Endothelial cell of umbilical vein (primary cell): Measurements from ENCODE around the gene RNF4. TPM values are rescaled to one million over a fixed set of nuclear protein-coding genes. Genes with fewer than 3 reads are reported as not detected.

ENCODE experiments used
- BruUV-seq: library from RNA; stranded (reverse); fragments of 400-500 nt; replicated peaks from 2 replicates; lab custom pipeline; 2021; lab: Mats Ljungman, UMichigan
- CTCF ChIA-PET: fragments of 300-600, 350-600 bp; sonication (Branson Sonifier 250); formaldehyde crosslinking; loops from one replicate; lab custom pipeline; 2021; ENCODE audit warnings: antibody characterized with exemption, inconsistent platforms; lab: Charles Lee
- POLR2A ChIA-PET: fragments of 300-600, 350-600 bp; sonication (Branson Sonifier 250); formaldehyde crosslinking; loops from one replicate; lab custom pipeline; 2021; ENCODE audit warnings: antibody characterized with exemption, inconsistent platforms; lab: Charles Lee
- DNase-seq: peaks from one replicate; pipeline ENCODE4 v3.0.0-alpha.2; 2011; ENCODE audit warnings: low read depth, low spot score
- FAIRE-seq: peaks from 2 replicates; lab custom pipeline; 2011; peaks lifted over from hg19 to GRCh38; lab: Jason Lieb, UNC
- H2AFZ ChIP-seq: 2 replicates; pipeline ENCODE4 v1.6.0; 2012; ENCODE audit warnings: low read depth, low read length, control low read depth, inconsistent platforms
- H3K27ac ChIP-seq: 2 replicates; pipeline ENCODE4 v1.5.1; 2011; ENCODE audit warnings: low read depth, mild to moderate bottlenecking, control low read depth, low read length, moderate library complexity; ENCODE audit not compliant: insufficient read depth
- H3K27me3 ChIP-seq, 2 experiments: 2 replicates each; pipeline versions ENCODE4 v1.6.0 to v1.6.1; 2011; ENCODE audit warnings: low read length in 2 of 2, mixed read lengths in 1 of 2; ENCODE audit not compliant: control insufficient read depth in 2 of 2, insufficient read depth in 2 of 2
- H3K36me3 ChIP-seq, 2 experiments: 2 replicates in 1 of 2; 3 replicates in 1 of 2; pipeline ENCODE4 v1.5.1; 2011; ENCODE audit warnings: low read length in 2 of 2, mild to moderate bottlenecking in 1 of 2, moderate library complexity in 1 of 2; ENCODE audit not compliant: control insufficient read depth in 2 of 2, insufficient read depth in 2 of 2; ENCODE audit errors: extremely low read depth in 1 of 2
- H3K4me1 ChIP-seq: 3 replicates; pipeline ENCODE4 v1.5.1; 2011; ENCODE audit warnings: mild to moderate bottlenecking, low read length; ENCODE audit not compliant: control insufficient read depth, insufficient read depth; ENCODE audit errors: extremely low read depth
- H3K4me2 ChIP-seq: 2 replicates; pipeline ENCODE4 v1.6.1; 2011; ENCODE audit warnings: low read length, control low read depth, mixed read lengths; ENCODE audit not compliant: insufficient read depth
- H3K4me3 ChIP-seq, 3 experiments: fragments of 200-600 bp in 1 of 3; sonication (generic), shearing (Covaris generic) in 1 of 3; replicated peaks in 1 of 3; 2 replicates each; pipeline ENCODE4 v1.5.1; 2011 to 2016; ENCODE audit warnings: control low read depth in 3 of 3, low read length in 3 of 3, mild to moderate bottlenecking in 2 of 3, inconsistent platforms in 1 of 3, low read depth in 1 of 3, moderate library complexity in 1 of 3; ENCODE audit not compliant: insufficient read depth in 1 of 3
- H3K79me2 ChIP-seq: 2 replicates; pipeline ENCODE4 v1.6.0; 2012; ENCODE audit warnings: low read length, inconsistent platforms; ENCODE audit not compliant: control insufficient read depth, insufficient read depth
- H3K9ac ChIP-seq: replicated peaks from 2 replicates; pipeline ENCODE3; 2011; ENCODE audit warnings: low read length, control low read depth; ENCODE audit not compliant: insufficient read depth; ENCODE audit errors: extremely low read depth
- H3K9me1 ChIP-seq: replicated peaks from 3 replicates; pipeline ENCODE4 v1.6.0; 2011; ENCODE audit warnings: mild to moderate bottlenecking, low read length; ENCODE audit not compliant: control insufficient read depth, insufficient read depth; ENCODE audit errors: extremely low read depth
- H3K9me3 ChIP-seq: replicated peaks from 2 replicates; pipeline ENCODE4 v1.5.1; 2012; ENCODE audit warnings: low read length, inconsistent platforms; ENCODE audit not compliant: control insufficient read depth, insufficient read depth
- H4K20me1 ChIP-seq: replicated peaks from 2 replicates; pipeline ENCODE3; 2011; ENCODE audit warnings: mild to moderate bottlenecking, low read length; ENCODE audit not compliant: control insufficient read depth, insufficient read depth; ENCODE audit errors: extremely low read depth
- EZH2 ChIP-seq: IDR thresholded peaks from 2 replicates; pipeline ENCODE4 v1.6.1; 2012; ENCODE audit warnings: borderline replicate concordance, low read depth, mild to moderate bottlenecking, moderate library complexity, low read length, inconsistent platforms; ENCODE audit not compliant: severe bottlenecking
- FOS ChIP-seq: IDR thresholded peaks from 2 replicates; pipeline ENCODE4 v1.6.1; 2011; ENCODE audit warnings: mild to moderate bottlenecking, low read length, moderate library complexity, borderline replicate concordance; ENCODE audit not compliant: insufficient read depth
- GATA2 ChIP-seq: IDR thresholded peaks from 2 replicates; pipeline ENCODE4 v1.7.0; 2011; ENCODE audit warnings: low read depth, mild to moderate bottlenecking, moderate library complexity, mixed read lengths, low read length; ENCODE audit not compliant: insufficient read length, insufficient read depth
- JUN ChIP-seq: IDR thresholded peaks from 2 replicates; pipeline ENCODE4 v1.6.1; 2011; ENCODE audit warnings: borderline replicate concordance, low read depth; ENCODE audit not compliant: insufficient read length, insufficient read depth
- MYC ChIP-seq: IDR thresholded peaks from one replicate; pipeline ENCODE4 v1.6.1; 2011; ENCODE audit warnings: mild to moderate bottlenecking, low read depth, low read length
- POLR2A ChIP-seq: IDR thresholded peaks from 2 replicates; pipeline ENCODE4 v1.6.1; 2012; ENCODE audit warnings: low read depth, mild to moderate bottlenecking, control low read depth, low read length
- POLR2AphosphoS5 ChIP-seq: IDR thresholded peaks from 2 replicates; pipeline ENCODE4 v1.6.1; 2012; ENCODE audit warnings: low read depth, mild to moderate bottlenecking, control low read depth, low read length, moderate library complexity; ENCODE audit not compliant: insufficient read depth
- dilution Hi-C: fragments of 300-500 bp; cut with MboI; formaldehyde crosslinking; loops from one replicate; pipeline ENCODE4 v1.15.0; 2019; ENCODE audit warnings: low sequenced_read_pairs; ENCODE audit not compliant: extremely low pct_ligation_motif_present
- intact Hi-C: fragments of 100-400 bp; cut with micrococcal nuclease; formaldehyde crosslinking; loops from one replicate; pipeline ENCODE4 v1.10.0; 2022
- polyA plus RNA-seq, 4 experiments: library from polyadenylated mRNA; depleted of rRNA in 3 of 4; stranded (reverse) in 3 of 4; unstranded in 1 of 4; fragments of >200 nt; gene quantifications; 2 replicates each; pipeline versions ENCODE4 v1.2.1 to v1.2.3, GENCODE V29; 2011 to 2012; ENCODE audit warnings: missing spikeins in 1 of 4
- total RNA-seq: library from RNA; stranded (reverse); gene quantifications from 2 replicates; pipeline ENCODE4 v1.2.3, GENCODE V29; 2021
- TF ChIP-seq, protein P1 (sequence below), 2 donors: IDR thresholded peaks; 1 replicate in 1 of 2; 2 replicates in 1 of 2; pipeline ENCODE4 v1.5.1; 2011; ENCODE audit warnings: low read length in 2 of 2, mild to moderate bottlenecking in 2 of 2, moderate library complexity in 2 of 2, control low read depth in 1 of 2, inconsistent platforms in 1 of 2, low read depth in 1 of 2; ENCODE audit not compliant: insufficient read depth in 1 of 2; ENCODE audit errors: extremely low read depth in 1 of 2
- TF ChIP-seq, protein P2 (sequence below): IDR thresholded peaks from 2 replicates; pipeline ENCODE4 v1.6.1; 2011; ENCODE audit not compliant: insufficient read depth, insufficient read length

Gene RNF4
- total and polyA plus RNA-seq, 2 donors (not counting 3 experiments of a cell fraction or from before 2014, with no cell fraction given), result 64.3 to 71.4 TPM

DNA sequence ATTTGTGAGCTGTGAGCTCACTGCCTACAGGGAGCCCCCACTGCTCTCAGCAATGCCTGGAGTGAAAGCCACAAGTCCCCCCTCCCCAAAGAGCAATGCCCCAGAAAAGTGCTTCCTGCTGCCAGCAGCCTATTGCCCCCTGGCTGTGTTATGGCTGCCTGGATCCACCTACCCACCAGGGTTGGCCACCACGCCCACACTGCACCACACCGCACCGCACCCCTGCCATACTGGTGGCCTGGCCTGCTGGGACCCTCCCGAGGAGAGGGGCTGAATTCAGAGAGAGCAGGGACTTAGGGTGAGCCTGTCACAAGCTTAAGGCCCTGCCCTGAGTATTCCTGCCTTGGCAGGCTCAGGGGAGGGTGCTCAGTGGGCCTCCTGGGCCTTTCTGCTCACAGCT, 45.8 kb upstream of the RNF4 start:
- dilution Hi-C loops (no loop called here), intact Hi-C loops (no loop called here)
- no peaks in the 10 kb centered on the region for H3K9me3 ChIP-seq
- peaks cover 7% of the 10 kb centered on the region for H3K4me1 ChIP-seq
- no peak overlapping the region for H2AFZ ChIP-seq
- H4K20me1 ChIP-seq, result no peaks in the 10 kb centered on the region
- no peak for TF ChIP-seq JUN
- no peak for TF ChIP-seq EZH2
- no peak for TF ChIP-seq GATA2
- TF ChIP-seq FOS, result no peak
- TF ChIP-seq POLR2AphosphoS5, result no peak
- TF ChIP-seq, protein P1, sequence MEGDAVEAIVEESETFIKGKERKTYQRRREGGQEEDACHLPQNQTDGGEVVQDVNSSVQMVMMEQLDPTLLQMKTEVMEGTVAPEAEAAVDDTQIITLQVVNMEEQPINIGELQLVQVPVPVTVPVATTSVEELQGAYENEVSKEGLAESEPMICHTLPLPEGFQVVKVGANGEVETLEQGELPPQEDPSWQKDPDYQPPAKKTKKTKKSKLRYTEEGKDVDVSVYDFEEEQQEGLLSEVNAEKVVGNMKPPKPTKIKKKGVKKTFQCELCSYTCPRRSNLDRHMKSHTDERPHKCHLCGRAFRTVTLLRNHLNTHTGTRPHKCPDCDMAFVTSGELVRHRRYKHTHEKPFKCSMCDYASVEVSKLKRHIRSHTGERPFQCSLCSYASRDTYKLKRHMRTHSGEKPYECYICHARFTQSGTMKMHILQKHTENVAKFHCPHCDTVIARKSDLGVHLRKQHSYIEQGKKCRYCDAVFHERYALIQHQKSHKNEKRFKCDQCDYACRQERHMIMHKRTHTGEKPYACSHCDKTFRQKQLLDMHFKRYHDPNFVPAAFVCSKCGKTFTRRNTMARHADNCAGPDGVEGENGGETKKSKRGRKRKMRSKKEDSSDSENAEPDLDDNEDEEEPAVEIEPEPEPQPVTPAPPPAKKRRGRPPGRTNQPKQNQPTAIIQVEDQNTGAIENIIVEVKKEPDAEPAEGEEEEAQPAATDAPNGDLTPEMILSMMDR (IDR thresholded peaks at IDR 0.05; ENCODE audit: extremely low read depth in 1 of 2, insufficient read depth in 1 of 2, low read depth in 1 of 2, low read length in 2 of 2), result no peak
- TF ChIP-seq POLR2A, result no peak
- TF ChIP-seq MYC, result no peak
- TF ChIP-seq, protein P2, sequence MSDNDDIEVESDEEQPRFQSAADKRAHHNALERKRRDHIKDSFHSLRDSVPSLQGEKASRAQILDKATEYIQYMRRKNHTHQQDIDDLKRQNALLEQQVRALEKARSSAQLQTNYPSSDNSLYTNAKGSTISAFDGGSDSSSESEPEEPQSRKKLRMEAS, result no peak
- BruUV-seq, result no TSS peak
- no peaks in the 10 kb centered on the region for H3K9me1 ChIP-seq
- H3K4me3 ChIP-seq, result no peak overlapping the region
- H3K79me2 ChIP-seq, result no peaks in the 10 kb centered on the region
- no peak overlapping the region for H3K4me2 ChIP-seq
- FAIRE-seq (no peak), DNase-seq (no peak)
- no peak overlapping the region for H3K9ac ChIP-seq
- CTCF ChIA-PET, result interaction anchor here (1.2 kb wide), 1 partner anchor 203 kb away, joined by 4 read pairs; no protein-coding TSS in a partner anchor
- no peaks in the 10 kb centered on the region for H3K36me3 ChIP-seq
- POLR2A ChIA-PET, result no interaction called here
- H3K27me3 ChIP-seq, result peaks cover 19 to 21% of the 10 kb centered on the region in 2 experiments
- H3K27ac ChIP-seq, result no peak overlapping the region
